HT1080 (cell line): ENCODE data around the gene GLOD4. TPM values are rescaled to one million over a fixed set of nuclear protein-coding genes. Genes with fewer than 3 reads are reported as not detected.
A peak's percentile ranks its signal among the peaks of the same experiment; 100 is the strongest.
"Not testable (repeated sequence)": the region's sequence is repeated elsewhere in the genome, so short reads cannot be mapped to it uniquely, and the experiment has no call there.

Source experiments
- DNase-seq: peaks from one replicate; pipeline ENCODE4 v3.0.0-alpha.2; 2015; ENCODE audit warnings: low read depth
- total RNA-seq: library from RNA; depleted of rRNA; stranded (reverse); fragments of >200 nt; shearing (Covaris generic); gene quantifications from 2 replicates; pipeline ENCODE4 v1.2.3, GENCODE V29; 2014

Gene GLOD4
- total RNA-seq, 1 experiment from 2014 or later, result 59.4 TPM

DNA sequence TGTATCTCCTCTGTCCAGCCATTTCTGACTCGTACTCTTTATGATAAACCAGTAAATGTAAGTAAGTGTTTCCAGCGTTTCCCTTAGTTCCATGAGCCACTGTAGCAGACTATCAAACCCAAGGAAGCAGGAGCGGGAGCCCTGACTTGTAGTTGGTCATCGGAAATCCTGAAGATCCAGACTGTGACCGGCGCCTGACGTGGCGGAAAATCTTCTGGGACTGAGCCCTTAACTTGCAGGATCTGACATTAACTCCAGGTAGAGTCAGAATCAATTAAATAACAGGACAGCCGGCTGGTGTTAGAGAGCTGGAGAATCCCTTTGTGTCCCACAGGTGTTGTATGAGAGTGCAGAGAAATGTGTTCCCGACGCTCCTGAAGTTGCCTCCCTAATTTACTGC lies 4.0 kb downstream of the GLOD4 start:
- no peak for DNase-seq

GRCh38 chr17:774313-774584 lies 7.8 kb downstream of the GLOD4 start:
- no peak for DNase-seq

DNA sequence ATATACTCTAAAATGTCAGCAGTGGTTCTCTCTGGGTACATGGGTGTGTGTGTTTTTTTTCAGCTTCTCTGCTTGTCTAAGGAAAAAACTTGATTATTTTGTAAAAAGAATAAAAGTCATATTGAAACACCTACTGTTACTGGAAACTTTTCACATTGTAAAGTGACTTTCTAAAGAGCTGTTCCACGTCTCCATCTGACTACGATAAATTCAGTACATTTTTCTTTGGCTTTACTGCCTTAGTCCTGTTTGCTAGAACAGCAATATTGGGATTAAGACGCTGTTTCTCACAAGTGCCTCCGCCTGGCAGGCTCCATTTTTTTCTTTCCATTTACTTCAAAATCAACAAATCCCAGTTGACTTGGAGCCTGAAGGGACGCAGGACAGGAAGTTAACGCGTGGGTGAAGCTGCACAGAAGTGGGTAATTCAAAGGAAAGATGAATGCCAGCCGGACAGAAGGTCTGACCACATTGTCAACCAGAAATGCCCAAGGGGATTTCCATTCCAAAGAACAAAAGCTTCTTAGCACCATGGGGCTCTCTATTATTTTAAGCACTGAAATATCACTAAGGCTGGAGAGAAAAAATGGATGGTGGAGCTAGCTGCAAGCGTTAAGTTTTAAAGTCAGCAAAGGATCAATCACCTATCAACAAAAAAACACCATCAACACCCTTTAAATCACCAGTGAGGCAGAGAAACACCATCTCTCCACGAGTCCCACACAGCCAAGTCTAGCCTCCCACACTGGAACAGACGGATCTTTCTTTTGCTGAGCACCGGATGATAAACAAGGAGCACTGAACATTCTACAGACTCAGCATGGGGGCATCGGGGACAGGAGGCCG lies 8.4 kb downstream of the GLOD4 start:
- DNase-seq, result no peak

GRCh38 chr17:773016-773415 lies 9.1 kb downstream of the GLOD4 start:
- DNase-seq, result no peak

- no peak for DNase-seq
Observed at GRCh38 chr17:767076-767475, 15.0 kb downstream of the GLOD4 start.

GRCh38 chr17:760371-760770 lies 21.7 kb downstream of the GLOD4 start:
- no peak for DNase-seq

- no peak for DNase-seq
Observed at GRCh38 chr17:759964-760363, 22.1 kb downstream of the GLOD4 start.

GRCh38 chr17:756010-756567 lies 26.0 kb downstream of the GLOD4 start:
- not testable (repeated sequence) for DNase-seq

- not testable (repeated sequence) for DNase-seq
Observed at GRCh38 chr17:755319-755961, 26.6 kb downstream of the GLOD4 start.

GRCh38 chr17:753418-753817 lies 28.7 kb downstream of the GLOD4 start:
- DNase-seq, result no peak

- DNase-seq, result no peak
Observed at GRCh38 chr17:752620-753219, 29.4 kb downstream of the GLOD4 start.

DNA sequence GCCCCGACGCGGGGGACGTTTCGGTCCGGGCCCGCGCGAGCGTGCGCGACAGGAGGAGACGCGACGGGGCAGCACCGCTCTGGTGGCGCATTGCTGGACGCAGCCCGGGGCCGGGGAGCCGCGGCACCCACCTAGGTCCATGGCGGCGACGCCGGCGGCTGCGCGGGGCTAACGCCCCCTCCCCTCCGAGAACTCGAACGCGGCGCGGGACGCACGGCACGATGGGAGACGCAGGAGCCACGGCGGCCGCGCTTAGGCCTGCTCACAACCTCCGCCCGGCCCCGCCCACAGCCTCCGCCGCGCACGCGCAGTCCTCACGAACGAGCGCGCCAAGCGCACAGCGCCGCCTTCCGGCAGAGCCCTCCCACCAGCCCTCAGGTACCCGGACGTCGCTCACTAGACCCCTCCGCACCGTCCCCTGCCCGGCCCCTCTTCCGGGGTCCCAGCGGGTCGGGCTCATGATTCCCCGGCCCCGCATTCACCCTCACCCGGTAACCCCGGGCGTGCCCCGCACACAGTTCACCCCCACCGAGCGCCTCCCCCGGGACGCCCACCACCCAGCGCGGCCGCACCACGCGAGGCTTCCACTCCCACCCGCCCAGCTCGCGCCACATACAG lies 30.0 kb downstream of the GLOD4 start, which contains the start of gene GEMIN4:
GEMIN4 (minus strand) TSS at position 263 of the 618 bp plus-strand sequence; CDS start at position 141, 122 bp downstream.
- peak; percentile 87 for DNase-seq

DNA sequence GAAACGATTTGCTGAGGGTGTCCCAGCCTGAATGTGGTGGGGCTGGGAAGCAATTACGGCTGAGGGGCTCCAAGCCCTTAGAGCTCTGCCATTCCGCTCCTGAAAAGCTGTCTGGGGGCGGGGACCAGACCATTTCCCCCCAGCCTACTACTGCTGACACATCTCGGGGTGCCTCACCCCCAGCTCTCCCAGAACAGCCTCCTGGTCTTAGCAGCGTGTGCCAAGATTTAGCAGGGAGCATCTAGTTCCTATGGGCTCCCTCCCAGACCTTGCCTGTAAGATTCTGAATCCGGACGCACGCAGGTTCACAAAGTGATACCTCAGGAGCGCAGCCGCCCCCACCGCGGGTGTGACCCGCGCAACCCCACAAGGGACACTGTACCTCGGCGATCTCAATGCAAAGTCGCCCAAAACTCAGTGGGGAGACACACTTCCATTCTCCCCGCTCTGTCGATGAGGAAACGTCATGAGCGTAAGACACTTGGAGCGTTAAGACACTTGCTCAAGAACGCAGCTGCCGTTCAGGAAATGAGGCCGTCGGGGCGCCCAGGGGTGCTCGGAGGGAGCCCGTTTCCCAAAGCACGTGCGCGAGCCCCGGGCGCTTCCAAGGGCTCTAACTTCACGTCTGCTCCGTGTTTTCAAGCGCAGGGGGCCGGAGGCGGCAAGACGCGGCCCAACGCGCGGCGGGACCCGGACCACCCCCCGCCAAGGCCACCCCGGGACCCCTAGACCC lies 30.6 kb downstream of the GLOD4 start:
- no peak for DNase-seq

DNA sequence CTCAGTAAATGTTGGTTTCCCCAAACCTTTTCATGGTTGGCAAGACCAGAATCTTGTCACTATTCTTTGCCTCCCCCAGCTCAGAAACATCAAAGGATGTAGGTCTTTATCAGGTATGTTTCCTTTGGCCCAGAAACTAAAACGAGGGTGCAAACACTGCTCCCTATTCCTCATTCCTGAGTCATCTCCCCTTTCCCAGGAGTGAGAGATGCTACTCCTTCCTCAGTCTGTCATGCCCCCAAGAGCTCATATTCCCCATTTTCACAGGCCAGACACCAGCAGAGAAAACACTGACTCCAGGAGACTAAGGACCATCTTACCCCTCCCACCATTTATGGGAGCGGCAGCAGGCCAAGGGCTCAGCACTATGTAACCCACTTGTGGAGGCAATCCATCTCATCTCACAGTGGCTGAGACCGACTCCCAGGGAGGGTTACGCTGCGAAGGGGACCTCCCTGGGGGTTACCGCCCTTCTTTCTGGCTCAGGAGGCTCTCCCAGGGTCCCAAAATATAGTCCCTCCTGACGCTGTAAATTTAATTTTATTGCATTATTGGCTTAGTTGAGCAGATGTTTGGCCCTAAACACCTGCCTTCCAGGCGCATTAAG lies 31.5 kb downstream of the GLOD4 start:
- no peak for DNase-seq

DNA sequence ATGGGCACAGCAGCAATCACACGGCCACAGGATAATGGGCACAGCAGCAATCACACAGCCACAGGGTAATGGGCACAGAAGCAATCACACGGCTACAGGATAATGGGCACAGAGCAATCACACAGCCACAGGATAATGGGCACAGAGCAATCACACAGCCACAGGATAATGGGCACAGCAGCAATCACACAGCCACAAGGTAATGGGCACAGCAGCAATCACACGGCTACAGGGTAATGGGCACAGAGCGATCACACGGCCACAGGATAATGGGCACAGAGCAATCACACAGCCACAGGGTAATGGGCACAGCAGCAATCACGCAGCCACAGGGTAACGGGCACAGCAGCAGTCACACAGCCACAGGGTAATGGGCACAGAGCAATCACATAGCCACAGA lies 32.7 kb downstream of the GLOD4 start:
- not testable (repeated sequence) for DNase-seq

- DNase-seq, result not testable (repeated sequence)
Observed at GRCh38 chr17:748604-749003, 33.5 kb downstream of the GLOD4 start.

GRCh38 chr17:746783-747629 lies 35.1 kb downstream of the GLOD4 start:
- no peak for DNase-seq

DNA sequence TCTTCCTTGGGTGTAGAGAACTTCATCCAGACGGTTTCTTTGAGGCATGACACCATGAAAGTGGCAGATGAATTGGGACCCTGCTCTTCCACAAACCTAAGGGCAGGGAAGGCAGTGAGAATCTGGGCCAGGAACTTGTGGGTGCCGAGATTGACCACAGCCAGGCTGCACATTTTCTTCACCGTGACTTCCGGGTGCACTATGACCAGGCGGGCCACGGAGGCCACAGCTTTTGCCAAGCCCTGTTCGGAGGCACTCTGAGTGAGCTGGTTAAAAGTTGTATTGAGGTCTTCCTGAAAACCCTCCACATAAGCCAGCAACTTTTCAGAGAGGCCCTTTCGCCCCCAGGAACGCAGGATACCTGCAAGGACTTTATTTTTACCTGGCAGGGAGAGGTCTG lies 35.9 kb downstream of the GLOD4 start:
- no peak for DNase-seq

GRCh38 chr17:745406-745805 lies 36.7 kb downstream of the GLOD4 start:
- no peak for DNase-seq

DNA sequence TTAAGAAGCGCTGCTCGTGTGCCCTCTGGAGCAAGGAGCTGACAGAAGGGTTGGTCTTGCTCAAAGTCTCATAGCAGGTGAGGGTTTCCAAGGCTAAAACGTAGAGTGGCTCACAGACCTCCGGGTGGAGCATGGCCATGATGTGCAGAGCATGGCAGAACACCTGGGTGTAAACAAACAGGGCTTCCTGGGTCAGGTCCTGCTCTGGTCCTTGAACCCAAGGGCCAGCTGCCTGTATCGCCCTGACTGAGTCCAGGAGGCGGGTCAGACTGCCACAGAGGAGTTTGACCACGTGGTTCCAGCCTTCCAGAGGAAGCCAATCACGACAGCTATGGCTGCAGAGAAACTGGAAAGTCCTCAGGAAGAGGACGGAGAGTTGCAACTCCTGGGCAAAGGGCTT lies 37.1 kb downstream of the GLOD4 start:
- no peak for DNase-seq
